HEK293 (cell line): ENCODE measurements around the gene RNF148.

Experiments
- CTCF ChIA-PET: fragments of 350-600 bp; formaldehyde crosslinking; extraction: SDS; loops from one replicate; lab custom pipeline; 2021; ENCODE audit warnings: antibody characterized with exemption; lab: Yijun Ruan, JAX
- POLR2A ChIA-PET: fragments of 300-600 bp; formaldehyde crosslinking; extraction: SDS; loops from one replicate; lab custom pipeline; 2020; ENCODE audit warnings: antibody characterized with exemption, inconsistent platforms; lab: Yijun Ruan, JAX
- H3K27ac ChIP-seq: fragments of 200-500 bp; sonication (Bioruptor generic); 2 replicates; pipeline ENCODE4 v1.5.1; 2014; ENCODE audit warnings: low read depth, low read length, control low read depth, inconsistent platforms; ENCODE audit errors: extremely low read depth
- H3K36me3 ChIP-seq, 2 experiments: fragments of 200-500 bp in 1 of 2; sonication (Bioruptor generic) in 1 of 2; 1 replicate in 1 of 2; 2 replicates in 1 of 2; pipeline ENCODE4 v1.5.1; 2014 to 2017; ENCODE audit warnings: inconsistent platforms in 2 of 2, low read length in 2 of 2; ENCODE audit not compliant: control insufficient read depth in 2 of 2, insufficient read depth in 1 of 2
- H3K4me1 ChIP-seq: fragments of 200-500 bp; sonication (Bioruptor generic); 2 replicates; pipeline ENCODE4 v1.5.1; 2014; ENCODE audit warnings: mild to moderate bottlenecking, low read length, inconsistent platforms; ENCODE audit not compliant: control insufficient read depth, insufficient read depth
- H3K4me3 ChIP-seq: 2 replicates; pipeline ENCODE4 v1.5.1; 2011; ENCODE audit warnings: low read depth, mild to moderate bottlenecking, control low read depth, low read length, moderate library complexity
- H3K9me3 ChIP-seq: fragments of 200-500 bp; sonication (Bioruptor generic); 2 replicates; pipeline ENCODE4 v1.5.1; 2014; ENCODE audit warnings: low read depth, low read length, inconsistent platforms; ENCODE audit not compliant: control insufficient read depth, insufficient read depth
- GLI2 ChIP-seq: fragments of 450-650 bp; formaldehyde crosslinking; IDR thresholded peaks from 2 replicates; pipeline ENCODE4; 2017; ENCODE audit warnings: missing biosample characterization, missing genetic modification characterization, low read depth, borderline replicate concordance
- KLF9 ChIP-seq: fragments of 450-650 bp; formaldehyde crosslinking; IDR thresholded peaks from 2 replicates; pipeline ENCODE4 v1.5.1; 2016; ENCODE audit warnings: missing biosample characterization, missing genetic modification characterization, low read depth
- MYNN ChIP-seq: fragments of 450-650 bp; formaldehyde crosslinking; IDR thresholded peaks from 2 replicates; pipeline ENCODE4 v1.5.1; 2016; ENCODE audit warnings: missing biosample characterization, missing genetic modification characterization, borderline replicate concordance
- PRDM1 ChIP-seq: fragments of 450-650 bp; formaldehyde crosslinking; IDR thresholded peaks from 2 replicates; pipeline ENCODE4; 2016; ENCODE audit warnings: missing biosample characterization, missing genetic modification characterization
- SP3 ChIP-seq: fragments of 450-650 bp; formaldehyde crosslinking; IDR thresholded peaks from 2 replicates; pipeline ENCODE4 v1.5.1; 2016; ENCODE audit warnings: missing biosample characterization, missing genetic modification characterization
- ZBTB26 ChIP-seq: fragments of 450-650 bp; formaldehyde crosslinking; optimal IDR thresholded peaks from 2 replicates; pipeline ENCODE3; 2016; ENCODE audit warnings: missing biosample characterization, mild to moderate bottlenecking, missing genetic modification characterization
- ZBTB44 ChIP-seq: fragments of 450-650 bp; IDR thresholded peaks from 2 replicates; pipeline ENCODE4 v1.5.1; 2018; ENCODE audit warnings: missing biosample characterization, mild to moderate bottlenecking, missing genetic modification characterization
- ZNF202 ChIP-seq: fragments of 450-650 bp; formaldehyde crosslinking; IDR thresholded peaks from 2 replicates; pipeline ENCODE4 v1.5.1; 2016; ENCODE audit warnings: missing biosample characterization, missing genetic modification characterization, borderline replicate concordance
- ZNF223 ChIP-seq: fragments of 450-650 bp; formaldehyde crosslinking; IDR thresholded peaks from 2 replicates; pipeline ENCODE4 v1.5.1; 2016; ENCODE audit warnings: missing biosample characterization, missing genetic modification characterization
- ZNF26 ChIP-seq: fragments of 450-650 bp; formaldehyde crosslinking; IDR thresholded peaks from 2 replicates; pipeline ENCODE4 v1.5.1; 2016; ENCODE audit warnings: missing biosample characterization, missing genetic modification characterization
- ZNF280D ChIP-seq: fragments of 450-650 bp; formaldehyde crosslinking; IDR thresholded peaks from 2 replicates; pipeline ENCODE4 v1.5.1; 2016; ENCODE audit warnings: missing biosample characterization, missing genetic modification characterization
- ZNF354C ChIP-seq: fragments of 450-650 bp; formaldehyde crosslinking; IDR thresholded peaks from 2 replicates; pipeline ENCODE4 v1.5.1; 2016; ENCODE audit warnings: missing biosample characterization, missing genetic modification characterization, low read depth, borderline replicate concordance
- ZNF37A ChIP-seq: fragments of 450-650 bp; IDR thresholded peaks from 2 replicates; pipeline ENCODE4 v1.5.1; 2018; ENCODE audit warnings: missing biosample characterization, missing genetic modification characterization
- ZNF449 ChIP-seq: fragments of 450-650 bp; formaldehyde crosslinking; IDR thresholded peaks from 2 replicates; pipeline ENCODE4 v1.5.1; 2017; ENCODE audit warnings: missing biosample characterization, mild to moderate bottlenecking, missing genetic modification characterization, moderate library complexity
- ZNF48 ChIP-seq: fragments of 450-650 bp; formaldehyde crosslinking; IDR thresholded peaks from 2 replicates; pipeline ENCODE4 v1.5.1; 2016; ENCODE audit warnings: missing biosample characterization, missing genetic modification characterization
- ZNF530 ChIP-seq: fragments of 450-650 bp; formaldehyde crosslinking; IDR thresholded peaks from 2 replicates; pipeline ENCODE4 v1.5.1; 2016; ENCODE audit warnings: low read depth, missing biosample characterization, missing genetic modification characterization
- ZNF677 ChIP-seq: fragments of 450-650 bp; IDR thresholded peaks from 2 replicates; pipeline ENCODE4 v1.5.0; 2018; ENCODE audit warnings: missing biosample characterization, mild to moderate bottlenecking, missing genetic modification characterization, moderate library complexity
- ZNF76 ChIP-seq: fragments of 450-650 bp; formaldehyde crosslinking; IDR thresholded peaks from 2 replicates; pipeline ENCODE4; 2016; ENCODE audit warnings: low read depth, missing biosample characterization, missing genetic modification characterization, borderline replicate concordance
- ZNF777 ChIP-seq: fragments of 450-650 bp; formaldehyde crosslinking; IDR thresholded peaks from 2 replicates; pipeline ENCODE4 v1.5.1; 2017; ENCODE audit warnings: missing biosample characterization, missing genetic modification characterization, borderline replicate concordance
- ZNF830 ChIP-seq: fragments of 450-650 bp; IDR thresholded peaks from 2 replicates; pipeline ENCODE4 v1.5.0; 2018; ENCODE audit warnings: missing biosample characterization, missing genetic modification characterization, low read depth, mild to moderate bottlenecking, moderate library complexity

RNF148 gene

GRCh38 chr7:122727354-122727753, 24.6 kb upstream of the RNF148 start:
- Histone ChIP-seq H3K27ac (no peak overlapping the region), H3K4me1 (no peaks in the 10 kb centered on the region), H3K4me3 (no peak overlapping the region), H3K9me3 (no peaks in the 10 kb centered on the region), H3K36me3 (no peaks in the 10 kb centered on the region)
- ChIA-PET CTCF (no interaction called here), POLR2A (no interaction called here)
- no peak for TF ChIP-seq ZNF280D (tag by site-specific recombination)
- no peak for TF ChIP-seq PRDM1 (tag by site-specific recombination)
- no peak for TF ChIP-seq ZBTB44 (tag by site-specific recombination)

GRCh38 chr7:122726881-122727280, 24.2 kb upstream of the RNF148 start:
- TF ChIP-seq KLF9 (tag by site-specific recombination) = no peak
- TF ChIP-seq ZNF37A (tag by site-specific recombination) = no peak
- no peak for TF ChIP-seq ZNF530 (tag by site-specific recombination)
- no peak for TF ChIP-seq ZNF449 (tag by site-specific recombination)
- TF ChIP-seq ZNF48 = no peak
- no peak for TF ChIP-seq ZNF202 (tag by site-specific recombination)
- no peak for TF ChIP-seq ZNF777 (tag by site-specific recombination)
- TF ChIP-seq ZNF76 (tag by site-specific recombination) = no peak
- no peak for TF ChIP-seq ZNF223 (tag by site-specific recombination)
- no peak for TF ChIP-seq MYNN (tag by site-specific recombination)
- TF ChIP-seq GLI2 (tag by site-specific recombination) = no peak
- TF ChIP-seq ZBTB26 = no peak
- no peak for TF ChIP-seq ZNF677
- no peak for TF ChIP-seq ZNF354C (tag by site-specific recombination)
- TF ChIP-seq SP3 (tag by site-specific recombination) = no peak
- no peak for TF ChIP-seq ZNF26
- no peak for TF ChIP-seq ZNF830
- Histone ChIP-seq H3K9me3 (no peaks in the 10 kb centered on the region), H3K4me1 (no peaks in the 10 kb centered on the region), H3K4me3 (no peak overlapping the region), H3K36me3 (no peaks in the 10 kb centered on the region), H3K27ac (no peak overlapping the region)
- CTCF ChIA-PET = interaction anchor here (0.7 kb wide), 2 partner anchors 28 to 48 kb away, joined by 3 read pairs; no protein-coding TSS in a partner anchor
- POLR2A ChIA-PET = no interaction called here
